NCI-H1930 (cell line): ENCODE results near the gene FBXL7.

Experiments
- DNase-seq, 2 experiments: peaks; one replicate each; lab custom pipeline; 2025; lab: John Stamatoyannopoulos, UW

FBXL7 gene

DNA sequence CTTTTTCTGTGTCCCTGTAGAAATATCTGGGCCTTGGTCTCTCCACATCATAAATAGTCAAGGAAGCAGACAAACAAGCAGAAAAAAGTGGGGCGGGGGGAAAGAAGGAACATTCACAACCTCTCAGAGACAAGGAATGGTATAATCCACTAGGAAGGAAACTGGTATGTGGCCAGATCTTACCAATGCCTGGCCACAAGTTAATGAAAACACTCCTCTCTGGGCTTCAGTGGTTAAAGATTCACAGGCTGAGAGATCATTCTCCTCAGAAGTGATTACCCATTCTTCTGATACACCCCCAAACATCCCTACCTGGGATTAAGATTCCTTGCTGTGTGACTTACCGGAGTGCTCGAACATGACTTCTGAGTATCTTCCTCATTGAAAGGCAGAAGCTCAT lies 389.0 kb downstream of the FBXL7 start:
- no peak for DNase-seq

DNA sequence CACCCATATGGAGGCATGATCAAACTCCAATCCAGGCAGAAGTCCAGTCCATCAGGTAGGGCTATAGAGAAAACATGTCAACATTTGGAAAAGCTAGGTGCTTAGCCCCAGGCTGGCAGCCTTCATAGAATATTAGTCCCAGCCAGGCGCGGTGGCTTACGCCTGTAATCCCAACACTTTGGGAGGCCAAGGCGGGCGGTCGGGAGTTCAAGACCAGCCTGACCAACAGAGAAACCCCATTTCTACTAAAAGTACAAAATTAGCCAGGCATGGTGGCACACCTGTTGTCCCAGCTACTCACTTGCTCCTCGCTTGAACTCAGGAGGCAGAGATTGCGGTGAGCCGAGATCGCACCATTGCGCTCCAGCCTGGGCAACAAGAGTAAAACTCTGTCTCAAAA lies 393.9 kb downstream of the FBXL7 start:
- DNase-seq = no peak

DNA sequence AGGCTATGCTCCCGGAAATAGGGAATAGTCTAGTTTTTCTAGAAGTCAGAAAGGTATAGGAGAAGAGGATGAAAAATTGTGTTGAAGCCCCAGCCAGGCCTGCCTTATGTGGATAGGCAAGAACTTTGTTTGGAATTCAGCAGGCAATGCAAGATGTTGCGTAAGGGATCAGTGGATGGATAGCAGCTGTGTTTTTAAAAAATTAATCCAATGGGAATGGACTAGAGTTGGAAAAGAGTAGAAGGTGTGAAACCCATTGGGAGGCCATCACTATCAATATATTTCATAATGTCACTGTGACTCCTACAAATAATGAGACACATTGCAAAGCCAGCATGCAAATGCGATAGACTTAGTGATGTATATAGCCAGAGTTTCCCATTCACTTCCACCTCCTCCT lies 397.7 kb downstream of the FBXL7 start:
- DNase-seq = no peak

DNA sequence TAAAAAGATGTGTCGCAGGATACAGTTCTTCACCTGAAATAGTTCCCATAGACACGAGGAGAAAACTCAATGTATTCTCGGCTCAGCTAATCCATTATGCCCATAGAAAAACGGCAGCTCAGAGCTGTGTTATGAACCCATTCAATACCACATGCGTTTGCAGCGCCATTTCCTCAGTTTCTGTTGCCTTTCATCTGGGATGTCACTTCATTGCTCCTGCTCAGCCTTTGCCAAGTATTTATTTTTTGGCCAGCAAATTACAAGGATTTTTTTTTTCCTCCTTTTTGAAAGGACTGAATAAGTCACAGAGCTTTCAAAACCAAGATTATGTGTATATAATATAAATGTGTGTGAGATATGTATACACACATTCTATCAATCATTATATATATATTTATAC lies 398.7 kb downstream of the FBXL7 start:
- DNase-seq = no peak

DNA sequence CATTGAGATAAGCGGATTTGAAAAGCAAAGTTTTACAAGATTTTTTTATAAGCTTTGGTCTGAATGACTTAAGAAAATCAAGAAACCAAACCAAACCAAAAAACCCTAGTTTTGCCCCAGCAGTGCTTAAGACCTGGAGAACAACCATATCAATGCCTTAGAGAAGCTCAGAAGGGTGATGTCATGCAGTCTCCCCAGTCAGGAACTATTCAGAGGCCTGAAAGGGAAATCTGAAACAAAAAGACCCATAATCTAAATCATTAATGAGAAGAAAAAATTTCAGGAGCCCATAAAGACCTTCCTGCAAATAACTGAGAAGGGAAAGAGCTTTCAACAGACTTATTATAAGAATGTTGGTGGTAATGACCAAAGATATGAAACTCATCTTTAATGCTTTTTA lies 399.5 kb downstream of the FBXL7 start:
- DNase-seq = no peak

DNA sequence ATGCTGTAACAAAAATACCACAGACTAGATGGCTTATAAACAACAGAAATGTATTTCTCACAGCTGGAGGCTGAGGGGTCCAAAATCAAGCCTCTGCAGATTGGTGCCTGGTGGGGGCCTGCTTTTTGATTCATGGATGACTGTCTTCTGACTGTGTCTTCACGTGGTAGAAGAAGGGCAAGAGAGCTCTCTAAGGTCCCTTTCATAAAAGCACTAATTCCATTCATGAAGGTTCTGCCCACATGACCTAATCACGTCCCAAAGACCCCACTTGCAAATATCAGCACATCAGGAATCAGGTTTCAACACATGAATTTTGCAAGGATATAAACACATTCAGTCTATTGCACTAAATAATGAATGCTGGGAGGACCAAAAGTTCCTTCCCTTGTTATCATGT lies 401.2 kb downstream of the FBXL7 start:
- DNase-seq = no peak

DNA sequence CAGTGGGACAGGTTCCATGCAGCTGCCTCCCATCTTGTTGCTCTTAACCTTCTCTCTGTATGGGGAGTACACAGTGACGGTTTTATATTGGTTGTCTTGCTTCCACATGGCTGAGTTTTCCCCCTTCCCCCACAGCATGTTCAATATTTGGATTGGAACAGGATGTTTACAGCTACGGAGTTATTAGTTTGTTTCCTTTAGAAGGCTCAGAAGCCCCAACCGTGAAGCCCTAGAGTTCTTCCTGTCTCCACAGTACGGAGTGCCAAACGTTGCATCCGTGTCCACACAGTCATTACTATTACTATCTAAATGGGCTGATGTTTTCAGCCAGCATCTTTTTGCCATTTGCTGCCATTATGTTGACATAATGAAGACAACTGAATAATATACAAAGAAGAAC lies 402.1 kb downstream of the FBXL7 start:
- no peak for DNase-seq

DNA sequence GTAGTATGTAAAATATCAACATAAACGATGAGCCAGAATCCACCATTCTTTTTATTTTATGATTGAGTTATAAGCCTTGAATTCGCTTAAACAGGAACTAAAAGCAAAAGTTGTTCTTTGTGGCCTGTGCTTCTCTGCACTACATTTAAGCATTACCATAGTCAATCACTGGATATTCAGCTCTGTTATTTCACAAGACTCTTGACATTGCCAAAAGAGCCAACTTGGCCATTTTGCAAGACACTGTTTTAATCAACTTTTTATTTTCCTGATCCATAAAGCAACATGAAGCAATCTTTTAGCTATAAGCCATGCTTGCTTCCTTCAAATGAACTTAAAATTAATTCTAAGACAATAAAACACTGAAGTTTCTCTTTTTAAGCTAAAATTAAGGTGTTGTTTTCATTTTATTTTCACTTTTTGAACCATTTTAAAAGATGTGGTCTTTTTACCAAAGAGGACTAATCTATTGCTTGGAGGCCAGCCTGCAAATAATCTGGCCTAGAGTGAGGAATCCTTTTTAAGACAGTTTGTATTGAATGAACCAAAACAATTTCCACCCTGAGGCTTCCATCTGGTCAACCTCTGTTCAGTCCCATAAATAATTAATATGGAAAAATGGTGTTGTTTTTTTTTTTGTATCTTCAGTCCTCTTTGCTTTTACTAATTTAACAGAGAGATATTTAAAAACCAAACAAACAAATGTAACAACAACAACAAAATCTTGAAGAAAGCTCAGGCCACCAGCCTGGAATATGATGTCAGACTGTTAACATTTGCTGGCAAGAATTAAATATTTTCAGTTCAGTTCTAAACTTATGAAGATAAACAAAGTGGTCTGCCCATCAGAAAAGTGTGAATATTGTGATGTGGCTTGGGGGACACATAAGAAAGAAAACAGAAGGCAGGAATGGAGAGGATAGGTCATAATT lies 405.2 kb downstream of the FBXL7 start:
- no peak for DNase-seq

DNA sequence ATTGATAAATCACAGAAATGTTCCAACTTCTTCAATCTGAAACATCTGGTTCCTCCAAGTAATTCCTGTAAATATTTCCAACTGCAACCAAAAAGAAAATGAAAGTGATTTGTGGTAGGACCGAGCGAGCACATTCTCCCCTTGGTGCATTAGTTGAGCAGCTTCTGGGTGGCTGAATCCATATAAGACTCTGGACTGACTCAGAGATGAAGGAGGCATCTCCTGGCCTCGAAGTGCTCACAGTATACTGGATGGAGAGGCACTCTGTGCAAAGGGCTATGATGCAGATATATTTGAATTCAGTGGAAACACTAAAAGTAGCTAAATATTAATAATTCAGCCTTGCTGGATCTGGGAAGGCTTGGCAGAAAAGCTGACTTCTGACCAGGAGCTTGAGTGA lies 414.7 kb downstream of the FBXL7 start:
- DNase-seq = no peak

DNA sequence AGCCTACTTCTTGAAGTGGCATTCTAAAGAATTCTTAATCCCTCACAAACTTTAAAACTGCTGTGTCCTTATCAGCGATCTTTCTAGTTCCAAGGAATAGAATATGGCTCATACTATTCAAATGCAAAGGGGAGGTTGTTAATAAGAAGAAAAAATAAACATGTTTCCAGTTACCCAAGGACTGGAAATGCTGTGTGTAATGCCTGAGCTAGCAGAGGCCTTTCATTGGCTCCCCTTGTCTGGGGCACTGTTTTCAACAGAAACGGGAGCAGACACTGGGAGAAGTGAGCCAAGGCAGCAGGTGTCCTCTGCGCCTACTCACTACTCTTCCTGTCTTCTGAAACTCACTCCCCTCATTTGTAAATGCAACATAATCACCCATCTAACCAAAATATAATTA lies 426.6 kb downstream of the FBXL7 start:
- DNase-seq = no peak

DNA sequence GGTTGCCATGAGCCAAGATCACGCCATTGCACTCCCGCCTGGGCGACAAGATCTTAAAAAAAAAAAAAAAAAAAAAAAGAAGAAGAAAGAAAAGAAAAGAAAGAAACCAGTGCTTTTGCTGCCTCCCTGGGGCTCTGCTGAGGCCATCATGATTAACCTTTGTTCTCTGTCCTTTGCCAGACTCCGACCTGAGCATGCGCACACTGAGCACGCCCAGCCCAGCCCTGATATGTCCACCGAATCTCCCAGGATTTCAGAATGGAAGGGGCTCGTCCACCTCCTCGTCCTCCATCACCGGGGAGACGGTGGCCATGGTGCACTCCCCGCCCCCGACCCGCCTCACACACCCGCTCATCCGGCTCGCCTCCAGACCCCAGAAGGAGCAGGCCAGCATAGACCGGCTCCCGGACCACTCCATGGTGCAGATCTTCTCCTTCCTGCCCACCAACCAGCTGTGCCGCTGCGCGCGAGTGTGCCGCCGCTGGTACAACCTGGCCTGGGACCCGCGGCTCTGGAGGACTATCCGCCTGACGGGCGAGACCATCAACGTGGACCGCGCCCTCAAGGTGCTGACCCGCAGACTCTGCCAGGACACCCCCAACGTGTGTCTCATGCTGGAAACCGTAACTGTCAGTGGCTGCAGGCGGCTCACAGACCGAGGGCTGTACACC lies 427.9 kb downstream of the FBXL7 start:
- no peak for DNase-seq

DNA sequence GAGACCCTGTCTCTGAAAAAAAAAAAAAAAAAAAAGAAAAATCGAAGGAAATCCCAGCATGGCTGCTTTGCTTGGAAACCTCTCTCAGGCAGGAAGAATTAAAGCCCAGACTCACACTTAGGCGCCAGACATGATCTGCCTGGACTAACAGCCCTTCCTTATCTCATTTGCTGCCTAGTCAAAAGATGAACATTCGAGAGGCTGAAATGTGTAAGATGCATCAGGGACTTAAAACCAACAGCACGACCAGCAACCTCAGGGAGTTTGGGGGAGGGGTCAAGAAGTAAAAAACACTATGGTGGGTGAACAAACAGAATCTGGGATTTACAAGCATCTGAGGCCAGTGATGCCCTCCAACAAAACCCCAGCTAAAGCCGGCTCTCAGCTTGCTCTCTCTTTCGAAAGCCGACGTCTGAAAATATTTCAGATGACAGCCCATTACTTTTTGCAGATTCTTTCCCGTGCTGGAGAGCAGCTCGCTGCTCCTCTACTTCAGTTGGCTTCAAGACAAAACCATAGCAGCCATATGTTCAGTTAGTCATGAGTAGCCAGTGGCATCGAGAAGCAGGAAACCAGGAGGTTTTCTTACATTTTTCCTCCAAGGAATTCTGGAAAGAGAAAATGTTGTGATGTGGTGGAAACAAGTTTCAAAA lies 429.8 kb downstream of the FBXL7 start:
- no peak for DNase-seq

DNA sequence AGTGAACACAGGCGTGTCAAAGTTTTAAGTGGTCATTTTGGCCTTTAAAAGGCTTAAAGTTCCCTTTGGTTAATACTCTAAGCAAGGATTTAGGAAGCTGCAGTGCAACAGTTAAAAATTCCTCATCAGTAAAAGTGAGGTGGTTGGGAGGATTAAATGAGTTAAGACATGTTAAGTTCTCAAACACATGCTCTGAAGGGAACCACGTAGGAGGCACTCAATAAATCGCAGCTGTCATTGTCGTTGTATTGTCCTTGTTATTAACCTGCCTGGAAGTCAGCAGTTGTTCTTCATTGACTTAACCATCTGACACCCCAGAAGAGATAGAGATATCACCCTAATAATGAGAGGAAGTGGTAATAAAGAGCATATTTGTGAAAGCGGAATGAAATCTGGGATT lies 432.1 kb downstream of the FBXL7 start:
- no peak for DNase-seq

DNA sequence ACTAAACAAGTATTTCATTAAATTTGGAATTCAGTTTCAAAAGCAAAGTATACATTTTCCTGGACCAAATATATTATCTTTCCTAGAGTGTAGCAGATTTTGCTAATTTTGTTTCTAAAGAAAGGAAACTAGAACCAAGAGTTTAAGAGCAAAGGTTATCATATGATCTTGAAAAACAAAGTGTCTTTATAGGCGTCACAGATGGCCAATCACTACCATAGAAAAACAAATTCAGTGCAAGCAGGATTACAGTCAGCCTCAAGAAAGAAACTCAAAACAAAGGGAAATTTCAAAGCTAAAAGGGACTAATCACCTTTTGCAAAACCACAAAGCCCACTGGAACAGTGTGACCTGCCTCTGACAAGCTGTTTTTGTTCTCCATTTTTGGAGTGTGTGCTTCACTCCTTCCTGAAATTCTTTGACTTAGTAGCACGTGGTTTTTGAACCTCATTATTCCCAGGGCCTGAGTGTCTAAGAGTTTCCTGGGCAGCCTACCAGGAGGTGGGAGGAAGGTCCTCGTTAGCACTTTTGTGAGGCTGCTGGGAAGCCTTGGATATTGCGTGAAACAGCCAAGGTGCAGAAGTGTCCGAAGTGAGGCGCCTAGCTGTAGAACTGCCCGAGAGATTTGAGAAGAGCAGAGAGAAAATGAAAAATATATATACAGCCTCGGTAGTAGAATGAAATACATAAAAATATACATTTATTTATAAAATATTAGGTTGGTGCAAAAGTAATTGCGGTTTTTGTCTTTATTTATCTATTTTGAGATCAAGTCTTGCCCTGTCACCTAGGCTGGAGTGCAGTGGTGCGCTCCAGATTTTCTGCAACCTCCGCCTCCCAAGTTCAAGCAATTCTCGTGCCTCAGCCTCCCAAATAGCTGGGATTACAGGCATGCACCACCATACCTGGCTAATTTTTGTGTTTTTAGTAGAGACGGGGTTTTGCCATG lies 433.6 kb downstream of the FBXL7 start:
- DNase-seq = no peak

DNA sequence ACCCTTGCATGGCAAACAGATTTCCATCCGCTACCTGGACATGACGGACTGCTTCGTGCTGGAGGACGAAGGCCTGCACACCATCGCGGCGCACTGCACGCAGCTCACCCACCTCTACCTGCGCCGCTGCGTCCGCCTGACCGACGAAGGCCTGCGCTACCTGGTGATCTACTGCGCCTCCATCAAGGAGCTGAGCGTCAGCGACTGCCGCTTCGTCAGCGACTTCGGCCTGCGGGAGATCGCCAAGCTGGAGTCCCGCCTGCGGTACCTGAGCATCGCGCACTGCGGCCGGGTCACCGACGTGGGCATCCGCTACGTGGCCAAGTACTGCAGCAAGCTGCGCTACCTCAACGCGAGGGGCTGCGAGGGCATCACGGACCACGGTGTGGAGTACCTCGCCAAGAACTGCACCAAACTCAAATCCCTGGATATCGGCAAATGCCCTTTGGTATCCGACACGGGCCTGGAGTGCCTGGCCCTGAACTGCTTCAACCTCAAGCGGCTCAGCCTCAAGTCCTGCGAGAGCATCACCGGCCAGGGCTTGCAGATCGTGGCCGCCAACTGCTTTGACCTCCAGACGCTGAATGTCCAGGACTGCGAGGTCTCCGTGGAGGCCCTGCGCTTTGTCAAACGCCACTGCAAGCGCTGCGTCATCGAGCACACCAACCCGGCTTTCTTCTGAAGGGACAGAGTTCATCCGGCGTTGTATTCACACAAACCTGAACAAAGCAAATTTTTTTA lies 436.7 kb downstream of the FBXL7 start:
- DNase-seq = no peak

DNA sequence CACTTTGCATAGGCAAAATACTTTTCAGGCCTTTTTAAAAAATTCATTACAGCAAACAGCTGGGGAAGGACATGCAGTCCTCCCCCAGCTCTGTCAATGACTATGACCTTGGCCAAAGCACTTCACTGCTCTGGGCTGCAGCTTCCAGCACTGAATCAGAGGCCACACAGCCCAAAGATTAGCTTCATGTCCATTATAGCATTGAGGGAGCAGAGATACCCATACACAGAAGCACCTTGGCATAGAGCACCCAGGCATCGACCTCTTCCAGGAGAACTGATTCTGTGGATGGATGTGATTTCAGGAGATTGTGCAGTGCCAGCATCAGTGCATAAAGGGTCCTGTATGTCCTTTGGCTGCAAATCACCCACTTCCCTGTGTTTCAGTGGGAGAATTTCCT lies 437.7 kb downstream of the FBXL7 start:
- DNase-seq = no peak

DNA sequence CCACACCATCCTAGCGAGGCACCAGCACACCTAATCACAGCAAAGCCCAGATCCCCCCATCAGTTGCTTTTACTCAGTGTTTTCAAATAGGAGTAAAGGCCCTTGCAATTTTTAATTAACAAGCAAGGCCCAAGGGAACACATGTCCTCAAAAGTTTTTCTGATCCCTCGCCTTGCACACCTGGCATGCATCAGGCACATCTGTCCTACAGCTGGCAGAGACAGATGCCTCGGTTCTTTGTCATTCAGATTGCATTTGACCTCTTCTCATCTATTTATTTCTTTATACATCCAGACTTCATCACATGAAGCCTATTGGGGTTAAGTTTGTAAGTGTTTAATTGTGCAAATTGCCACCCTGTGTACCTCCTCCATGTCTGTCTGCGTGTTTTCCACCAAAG lies 438.2 kb downstream of the FBXL7 start:
- no peak for DNase-seq

DNA sequence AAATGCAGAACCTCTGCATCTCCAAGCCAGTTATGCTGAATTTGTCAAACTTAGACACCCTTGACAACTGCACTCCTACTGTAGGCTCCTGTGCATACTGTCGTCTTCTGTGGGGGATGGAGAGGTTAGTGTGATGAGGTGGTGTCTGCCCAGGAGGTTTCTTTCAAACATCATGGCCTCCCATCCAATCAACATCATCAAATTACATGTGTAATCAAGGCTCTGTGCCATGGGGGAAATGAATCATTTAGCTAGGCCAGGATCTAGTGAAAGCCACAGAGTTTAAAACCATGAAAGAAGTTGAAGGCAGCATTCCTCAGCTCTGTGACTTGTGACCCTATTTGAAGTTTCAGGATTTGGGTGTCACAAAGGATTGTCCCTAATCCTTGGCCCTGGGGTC lies 439.0 kb downstream of the FBXL7 start:
- no peak for DNase-seq

DNA sequence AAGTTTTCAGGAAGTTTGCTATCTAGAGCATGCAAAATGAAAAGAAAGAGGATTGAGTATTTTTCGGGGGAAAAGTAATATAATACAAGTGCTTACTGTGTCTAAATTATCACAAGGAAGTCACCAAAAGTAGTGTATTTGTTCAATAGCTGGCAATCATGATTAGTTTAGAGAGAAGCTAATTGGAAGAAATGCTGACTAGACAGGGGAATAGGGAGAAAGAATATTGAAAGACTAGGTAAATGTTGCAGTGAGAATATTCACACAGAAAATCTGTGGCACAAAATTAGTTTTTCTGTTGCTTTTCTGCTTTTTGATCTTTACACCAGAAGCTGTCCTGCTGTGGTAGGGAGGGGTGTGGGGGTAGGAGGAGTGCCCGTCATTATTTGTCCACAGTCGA lies 440.9 kb downstream of the FBXL7 start:
- no peak for DNase-seq

DNA sequence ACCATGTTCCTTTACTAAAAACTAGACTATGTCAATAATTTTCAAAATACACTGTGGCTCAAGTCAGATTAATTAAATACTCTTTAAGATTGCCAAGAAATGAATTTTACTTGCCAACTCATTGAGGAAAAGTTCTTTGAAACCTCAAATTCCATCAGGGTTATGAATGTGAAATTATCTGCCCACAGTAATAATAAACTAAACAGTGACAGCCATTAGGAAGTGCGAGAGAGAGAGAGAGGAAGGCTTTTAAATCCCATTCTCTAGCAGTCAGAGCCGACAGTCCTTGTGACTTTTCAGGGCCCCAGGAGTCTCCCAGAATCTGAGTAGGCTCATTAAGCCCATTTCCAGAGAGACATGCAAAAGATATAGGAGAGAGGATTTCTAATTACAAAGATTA lies 443.5 kb downstream of the FBXL7 start:
- DNase-seq = no peak

DNA sequence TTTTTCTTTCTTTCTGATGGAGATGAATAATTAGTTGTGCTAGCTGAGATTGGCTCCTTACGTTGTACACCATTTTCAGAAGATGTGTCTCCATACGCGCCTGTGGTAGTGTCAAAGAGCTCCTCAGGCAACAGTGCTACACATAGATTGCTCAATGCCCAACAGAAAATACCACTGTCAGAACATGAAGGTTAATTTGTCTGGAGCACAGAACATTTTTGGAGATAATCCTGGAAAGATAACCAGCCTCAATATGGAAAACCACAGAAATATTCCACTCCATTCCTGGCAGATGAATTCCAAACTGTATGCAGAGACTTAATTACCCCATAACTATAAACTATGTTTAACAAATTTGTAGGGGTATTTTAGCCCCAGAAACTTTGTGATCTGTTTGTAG lies 446.0 kb downstream of the FBXL7 start:
- no peak for DNase-seq
